ENCODE data around the gene RFK. TPM values are rescaled to one million over a fixed set of nuclear protein-coding genes. Genes with fewer than 3 reads are reported as not detected.

The RFK gene
- total RNA-seq, 1 experiment from 2014 or later = 68.8 TPM

DNA sequence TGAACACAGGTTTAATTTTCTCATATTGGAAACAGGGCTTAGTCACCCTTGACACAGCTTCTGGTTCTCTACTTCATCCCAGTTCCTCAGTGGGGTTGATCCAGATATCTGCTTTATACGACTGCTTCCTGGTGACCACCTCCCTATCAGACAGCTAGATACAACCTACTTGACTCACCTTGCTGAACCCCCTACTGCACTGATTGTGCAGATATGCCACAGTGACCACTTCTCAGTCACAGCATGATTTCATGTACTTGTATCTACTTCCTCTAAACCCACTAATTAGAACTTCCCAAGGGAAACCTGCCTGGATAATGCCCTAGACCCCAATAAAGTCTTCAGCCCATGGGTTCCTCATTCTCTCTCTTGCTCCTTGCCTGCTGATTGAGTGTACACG, 18.4 kb upstream of the RFK start:
- DNase-seq (ENCODE audit: low spot score) = no peak

DNA sequence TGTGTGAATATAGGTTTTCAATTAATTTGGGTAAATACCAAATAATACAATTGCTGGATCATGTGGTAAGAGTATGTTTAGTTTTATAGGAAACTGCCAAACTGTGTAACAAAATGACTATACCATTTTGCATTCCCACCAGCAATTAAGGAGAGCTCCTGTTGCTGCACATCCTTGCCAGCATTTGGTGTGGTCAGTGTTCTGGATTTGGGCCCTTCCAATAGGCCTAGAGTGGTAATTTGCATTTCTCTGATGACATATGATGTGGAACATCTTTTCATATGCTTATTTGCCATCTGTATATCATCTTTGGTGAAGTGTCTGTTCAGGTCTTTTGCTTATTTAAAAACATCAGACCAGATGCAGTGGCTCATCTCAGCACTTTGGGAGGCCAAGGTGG, 11.6 kb upstream of the RFK start:
- no peak for DNase-seq (ENCODE audit: low spot score)

DNA sequence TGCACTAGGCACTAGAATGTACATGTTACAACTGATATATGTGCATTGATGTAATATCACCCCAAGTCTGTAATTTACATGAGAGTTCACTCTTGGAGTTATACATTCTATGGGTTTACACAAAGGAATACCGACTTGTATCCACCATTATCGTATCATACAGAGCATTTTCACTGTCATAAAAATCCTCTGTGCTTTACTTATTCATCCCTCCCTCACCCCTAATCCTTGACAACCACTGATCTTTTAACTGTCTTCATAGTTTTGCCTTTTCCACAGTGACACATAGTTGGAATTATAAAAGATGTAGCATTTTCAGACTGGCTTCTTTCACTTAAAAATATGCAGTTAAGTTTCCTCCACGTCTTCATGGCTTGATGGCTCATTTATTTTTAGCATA, 11.1 kb upstream of the RFK start:
- no peak for DNase-seq (ENCODE audit: low spot score)

DNA sequence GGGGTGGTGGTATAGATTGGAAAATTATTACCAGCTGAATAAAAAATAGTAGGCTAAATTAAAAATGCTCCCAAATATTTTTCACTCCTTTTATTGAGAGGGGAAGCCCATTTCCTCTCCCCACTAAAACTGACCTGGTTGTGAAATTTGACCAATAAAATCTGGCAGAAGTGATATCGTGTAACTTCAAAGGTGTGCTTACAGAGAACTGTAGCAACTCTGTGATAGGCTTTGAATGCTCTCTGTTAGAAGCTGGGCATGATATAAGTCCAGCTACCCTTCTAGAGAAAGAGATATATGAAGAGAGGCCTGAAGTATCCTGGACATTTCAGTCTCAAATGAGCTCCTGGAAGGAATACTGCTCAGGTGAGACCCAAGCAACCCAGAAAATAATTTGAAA, 10.2 kb upstream of the RFK start:
- DNase-seq (ENCODE audit: low spot score) = no peak

DNA sequence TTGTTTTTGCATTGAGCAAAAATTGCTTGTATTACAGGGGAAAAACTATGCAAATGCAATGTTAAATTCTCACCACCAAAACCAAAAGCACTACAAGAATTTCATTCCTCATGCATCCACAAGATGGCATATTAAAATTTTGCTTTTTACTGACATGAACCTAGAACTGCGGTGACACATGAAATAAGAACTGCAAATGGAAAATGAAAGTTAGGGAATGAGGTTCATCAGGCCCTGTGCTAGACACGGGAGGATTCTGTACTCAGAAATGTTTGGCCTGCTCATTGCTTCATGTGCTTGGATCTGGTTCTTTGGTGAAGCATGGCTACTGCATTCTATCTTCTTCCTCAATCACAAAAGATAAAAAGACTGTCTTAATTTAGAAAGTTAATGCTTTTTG, 9.1 kb upstream of the RFK start:
- DNase-seq (ENCODE audit: low spot score) = peak; percentile 80

DNA sequence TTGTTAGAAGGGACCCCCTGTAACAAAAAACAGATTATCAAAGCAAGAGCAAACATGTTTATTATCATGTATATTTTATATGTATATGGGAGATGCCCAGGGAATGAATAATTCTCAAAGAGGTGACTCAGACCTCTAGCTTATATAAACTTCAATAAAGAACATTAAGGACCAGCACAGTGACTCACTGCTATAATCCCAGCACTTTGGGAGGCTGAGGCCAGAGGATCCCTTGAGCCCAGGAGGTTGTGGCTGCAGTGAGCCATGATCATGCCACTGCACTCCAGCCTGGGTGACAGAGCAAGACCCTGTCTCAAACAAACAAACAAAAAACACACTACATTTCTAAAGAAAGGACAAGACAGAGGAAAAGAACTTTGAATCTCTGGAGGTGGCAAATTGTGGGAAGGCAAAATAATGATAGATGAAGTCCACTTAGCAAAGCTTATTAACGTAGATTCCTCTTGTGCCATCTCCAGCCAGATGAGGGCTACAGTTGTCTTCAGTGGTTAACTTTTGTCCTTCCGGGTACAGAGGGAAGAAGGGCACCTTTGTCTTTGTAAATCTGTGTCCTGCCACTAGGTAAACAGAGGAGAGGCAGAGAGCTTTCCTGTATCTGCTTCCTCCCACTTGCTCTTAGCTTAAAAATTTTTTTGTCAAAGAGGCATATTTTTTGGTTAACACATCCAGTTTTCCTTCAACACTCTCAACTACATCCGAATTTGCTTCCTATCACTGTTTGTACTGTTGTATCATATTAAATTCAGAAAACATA, 7.5 kb upstream of the RFK start:
- DNase-seq (ENCODE audit: low spot score) = no peak

DNA sequence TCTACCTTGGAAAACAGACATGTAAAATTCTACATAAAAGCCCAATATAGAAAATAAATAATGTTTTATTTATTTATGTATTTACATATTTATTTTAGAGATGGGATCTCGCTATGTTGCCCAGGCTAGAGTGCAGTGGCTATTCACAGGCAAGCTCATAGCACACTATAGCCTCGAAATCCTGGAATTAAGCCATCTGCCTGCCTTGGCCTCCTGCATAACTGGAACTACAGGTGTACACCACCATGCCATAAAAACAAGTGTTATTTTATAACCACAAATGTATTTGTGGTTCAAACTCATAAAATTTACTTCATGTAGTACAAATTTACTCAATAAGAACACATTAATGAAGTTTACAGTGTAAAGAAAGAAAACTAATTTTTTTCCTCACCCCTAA, 7.0 kb upstream of the RFK start:
- no peak for DNase-seq (ENCODE audit: low spot score)

DNA sequence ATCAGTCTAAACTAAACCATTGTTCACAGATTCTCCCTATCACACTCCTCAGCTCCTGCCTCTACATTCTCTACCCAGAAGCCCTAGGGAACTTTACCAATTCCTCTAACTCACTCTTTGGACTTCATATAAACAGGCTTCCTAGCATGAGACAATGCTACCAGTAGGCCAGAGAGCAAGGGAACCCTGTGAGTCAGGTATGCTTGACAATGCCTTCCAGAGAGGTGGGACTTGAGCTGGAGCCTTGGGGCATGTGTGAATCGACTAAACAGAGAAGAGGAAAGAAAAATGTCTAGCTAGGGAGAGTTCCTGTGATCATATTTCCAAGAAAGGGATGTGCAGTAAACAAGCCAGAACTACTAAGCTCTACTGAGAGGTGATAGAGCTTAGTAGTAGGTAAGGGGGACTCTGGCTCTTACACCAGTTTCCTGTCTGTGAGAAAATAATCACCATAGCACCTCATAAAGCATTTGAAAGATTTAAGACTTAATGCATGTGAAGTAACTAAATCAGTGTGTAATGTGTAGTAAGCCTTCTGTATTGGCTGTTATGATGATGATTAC, 6.4 kb upstream of the RFK start:
- DNase-seq (ENCODE audit: low spot score) = no peak

DNA sequence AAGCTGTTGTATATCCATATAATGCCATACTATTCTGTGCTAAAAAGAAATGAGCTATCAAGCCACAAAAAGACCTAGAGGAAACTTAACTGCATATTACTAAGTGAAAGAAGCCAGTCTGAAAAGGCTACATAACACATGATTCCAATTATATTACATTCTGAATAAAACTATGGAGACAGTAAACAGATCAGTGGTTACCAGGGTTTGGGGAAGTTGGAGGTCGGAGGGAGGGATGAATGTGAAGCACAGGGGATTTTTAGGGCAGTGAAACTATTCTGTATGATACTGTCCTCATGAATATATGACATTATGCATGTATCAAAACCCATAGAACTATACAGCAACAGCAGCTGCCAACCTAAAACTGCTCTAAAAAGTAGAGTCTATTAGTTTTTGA, 5.6 kb upstream of the RFK start:
- no peak for DNase-seq (ENCODE audit: low spot score)

DNA sequence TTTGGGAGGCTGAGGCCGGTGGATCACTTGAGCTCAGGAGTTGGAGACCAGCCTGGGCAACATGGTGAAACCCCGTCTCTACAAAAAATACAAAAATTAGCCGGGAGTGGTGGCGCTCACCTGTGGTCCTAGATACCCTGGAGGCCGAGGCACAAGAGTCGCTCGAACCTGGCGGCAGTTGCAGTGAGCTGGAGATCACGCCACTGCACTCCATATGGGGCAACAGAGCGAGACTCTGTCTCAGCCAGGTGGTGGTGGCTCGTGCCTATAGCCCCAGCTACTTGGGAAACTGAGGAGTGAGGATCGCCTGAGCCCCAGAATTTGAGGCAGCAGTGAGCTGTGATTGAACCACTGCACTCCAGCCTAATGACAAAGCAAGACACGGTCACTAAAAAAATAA, 2.4 kb upstream of the RFK start:
- DNase-seq (ENCODE audit: low spot score) = no peak

DNA sequence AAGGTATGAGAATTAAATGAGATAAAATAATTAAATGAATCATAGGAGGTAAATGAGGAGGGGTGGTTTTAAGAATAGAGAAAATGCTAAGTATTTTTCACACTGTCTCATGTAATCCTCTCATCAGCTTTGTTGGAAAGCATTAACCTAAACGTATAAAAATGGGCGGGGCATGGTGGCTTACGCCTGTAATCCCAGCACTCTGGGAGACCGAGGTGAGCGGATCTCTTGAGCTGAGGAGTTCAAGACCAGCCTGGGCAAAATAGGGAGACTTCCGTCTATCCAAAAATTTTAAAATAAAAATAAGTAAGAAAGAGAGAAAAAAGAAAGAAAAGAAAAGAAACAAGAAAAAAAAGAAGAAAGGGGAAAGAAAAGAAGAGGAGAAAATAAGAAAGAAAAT, 1.9 kb upstream of the RFK start:
- DNase-seq (ENCODE audit: low spot score) = no peak

DNA sequence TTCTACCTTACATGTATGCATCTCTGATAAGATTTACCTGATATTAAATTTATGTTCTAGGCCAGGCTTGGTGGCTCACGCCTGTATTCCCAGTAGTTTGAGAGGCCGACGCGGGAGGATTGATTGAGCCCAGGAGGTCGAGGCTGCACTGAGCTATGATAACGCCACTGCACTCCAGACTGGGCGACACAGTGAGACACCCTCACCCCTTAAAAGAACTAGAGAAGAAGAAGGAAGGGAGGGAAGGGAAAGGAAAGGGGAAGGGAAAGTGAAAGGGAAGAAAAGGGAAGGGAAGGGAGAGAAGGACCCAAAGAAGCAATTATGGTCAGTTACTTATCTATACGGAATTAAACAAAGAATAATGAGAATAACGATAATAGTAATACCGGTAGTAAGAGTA, 1.2 kb upstream of the RFK start:
- no peak for DNase-seq (ENCODE audit: low spot score)

DNA sequence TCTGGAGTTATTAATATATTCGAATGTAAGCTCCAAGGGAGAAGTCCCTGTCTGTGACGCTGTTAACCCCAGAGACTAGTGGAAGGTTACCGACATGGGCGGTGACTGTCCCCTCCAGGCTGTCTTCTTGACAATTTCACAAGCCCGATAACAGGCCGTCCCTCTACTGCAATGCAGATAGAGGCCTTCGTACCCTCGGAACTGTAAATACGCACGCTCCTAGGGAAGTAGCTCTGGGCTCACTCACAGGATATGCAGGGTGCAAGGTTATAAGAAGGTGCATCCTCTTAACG, 680 bp upstream of the RFK start:
- peak; percentile 56 for DNase-seq (ENCODE audit: low spot score)

DNA sequence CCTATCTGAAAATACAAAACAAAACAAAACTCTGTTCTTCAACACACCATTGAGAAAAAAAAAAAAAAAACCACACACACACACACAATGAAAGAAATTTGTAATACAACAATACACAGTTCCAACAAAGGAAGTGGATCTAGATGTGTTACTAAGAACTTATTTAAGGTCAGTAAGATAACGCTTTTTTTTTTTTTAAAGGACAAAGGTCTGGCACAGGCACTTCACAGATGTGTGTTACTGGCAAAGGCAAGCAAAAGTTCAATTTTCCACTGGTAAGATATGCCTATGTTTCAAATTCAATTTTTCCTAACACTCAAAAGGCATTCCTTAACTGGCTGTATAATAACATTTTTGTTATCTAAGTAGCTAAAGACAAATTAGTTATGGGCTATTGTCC, 3.6 kb downstream of the RFK start:
- no peak for DNase-seq (ENCODE audit: low spot score)

DNA sequence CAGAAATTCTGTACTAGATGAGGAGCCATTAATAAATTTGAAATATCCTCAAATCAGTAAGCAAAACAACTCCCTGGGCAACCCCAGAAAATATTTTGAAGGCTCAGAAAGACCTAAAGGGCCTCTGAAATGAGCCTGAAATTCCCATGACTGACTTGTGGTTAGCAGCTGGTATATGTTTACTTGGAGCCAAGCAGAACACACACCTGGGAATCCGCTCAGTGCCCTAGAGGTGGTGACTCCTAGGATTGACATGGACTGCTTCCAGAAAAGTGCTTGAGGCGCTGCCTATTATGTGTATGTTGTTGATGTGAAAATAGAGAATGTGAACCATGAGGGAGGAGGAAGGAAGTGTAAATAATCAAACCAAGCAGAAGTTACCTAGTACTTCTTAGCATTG, 14.7 kb downstream of the RFK start:
- no peak for DNase-seq (ENCODE audit: low spot score)

DNA sequence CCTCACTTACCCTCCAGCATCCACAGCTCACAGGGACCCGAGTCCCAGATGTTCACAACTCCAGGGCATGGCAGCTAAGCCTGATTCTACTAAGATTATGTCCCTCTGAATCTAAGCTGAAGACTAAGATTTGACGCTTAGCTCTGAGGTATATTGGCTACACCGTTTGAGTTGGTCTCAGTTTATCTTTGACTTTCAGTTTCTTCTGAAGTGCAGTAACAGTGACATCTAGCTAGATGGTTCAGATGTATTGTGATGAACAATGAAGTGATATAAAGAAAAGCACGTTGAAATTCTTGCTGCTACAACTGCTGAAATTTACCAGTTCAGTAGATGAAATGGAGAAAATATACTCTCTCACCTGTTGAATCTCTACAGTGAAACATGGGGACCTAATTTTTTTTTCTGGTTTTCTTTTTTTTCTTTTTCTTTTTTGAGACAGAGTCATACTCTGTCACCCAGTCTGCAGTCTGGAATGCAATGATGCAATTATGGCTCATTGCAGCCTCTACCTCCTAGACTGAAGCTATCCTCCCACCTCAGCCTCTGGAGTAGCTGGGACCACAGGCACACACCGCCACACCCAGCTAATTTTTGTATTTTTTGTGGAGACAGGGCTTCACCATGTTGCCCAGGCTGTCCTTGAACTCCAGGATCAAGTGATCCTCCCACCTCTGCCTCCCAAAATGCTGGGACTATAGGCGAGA, 15.7 kb downstream of the RFK start:
- no peak for DNase-seq (ENCODE audit: low spot score)

DNA sequence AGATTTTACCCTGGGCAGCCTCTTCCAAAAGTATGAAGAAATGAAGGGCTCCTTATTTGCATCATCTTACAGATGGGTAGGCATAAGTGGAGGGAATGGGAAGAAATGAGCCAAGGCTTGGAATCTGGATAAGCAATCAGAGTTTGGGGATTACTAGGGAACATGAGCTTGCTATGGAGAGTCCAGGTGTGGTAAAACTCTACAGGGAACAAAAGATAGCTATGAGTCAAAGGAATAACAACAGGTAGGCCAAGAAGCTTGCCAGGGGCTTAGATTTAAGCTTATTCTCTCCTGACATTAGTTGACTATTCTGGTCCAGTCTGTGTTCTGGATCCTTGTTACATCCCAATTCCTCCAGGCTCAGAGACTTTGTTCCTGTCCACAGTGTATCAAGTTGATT, 16.4 kb downstream of the RFK start:
- no peak for DNase-seq (ENCODE audit: low spot score)

DNA sequence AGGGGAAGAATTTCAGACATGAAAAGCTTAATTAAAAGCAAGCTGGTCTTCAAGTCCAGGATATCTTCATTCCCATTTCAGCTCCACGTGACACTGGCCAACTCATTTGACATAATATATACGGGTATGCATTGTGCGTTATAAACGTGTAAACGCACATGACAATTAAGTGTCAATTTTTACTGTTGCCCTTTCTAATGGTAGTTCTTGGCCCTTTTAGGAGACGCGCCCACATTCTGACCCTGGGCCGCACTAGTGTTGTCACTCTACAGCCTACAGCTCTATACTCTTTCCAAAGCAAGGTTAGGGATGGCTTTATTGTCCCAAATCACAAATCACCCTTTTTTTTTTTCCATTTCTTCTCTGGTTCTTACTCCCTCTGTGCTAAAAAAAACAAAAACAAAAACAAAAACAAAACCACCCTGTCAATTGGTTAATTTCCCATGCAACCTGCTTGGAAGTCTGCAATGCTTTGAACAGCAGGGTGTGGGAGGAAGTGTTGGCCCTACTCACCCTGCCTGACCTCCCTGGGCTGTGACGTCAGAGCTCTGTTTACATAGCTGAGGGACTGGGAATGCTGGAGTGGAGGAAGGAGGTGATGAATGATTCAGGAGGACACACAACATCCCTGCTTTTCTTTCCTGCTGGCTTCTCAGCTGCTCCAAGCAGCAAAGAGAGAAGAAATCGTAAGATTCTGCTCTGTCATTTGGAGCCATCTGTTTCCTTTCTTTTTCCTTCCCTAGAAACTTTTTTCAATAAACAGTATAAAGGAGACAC, 19.3 kb downstream of the RFK start:
- peak; percentile 96 for DNase-seq (ENCODE audit: low spot score)

DNA sequence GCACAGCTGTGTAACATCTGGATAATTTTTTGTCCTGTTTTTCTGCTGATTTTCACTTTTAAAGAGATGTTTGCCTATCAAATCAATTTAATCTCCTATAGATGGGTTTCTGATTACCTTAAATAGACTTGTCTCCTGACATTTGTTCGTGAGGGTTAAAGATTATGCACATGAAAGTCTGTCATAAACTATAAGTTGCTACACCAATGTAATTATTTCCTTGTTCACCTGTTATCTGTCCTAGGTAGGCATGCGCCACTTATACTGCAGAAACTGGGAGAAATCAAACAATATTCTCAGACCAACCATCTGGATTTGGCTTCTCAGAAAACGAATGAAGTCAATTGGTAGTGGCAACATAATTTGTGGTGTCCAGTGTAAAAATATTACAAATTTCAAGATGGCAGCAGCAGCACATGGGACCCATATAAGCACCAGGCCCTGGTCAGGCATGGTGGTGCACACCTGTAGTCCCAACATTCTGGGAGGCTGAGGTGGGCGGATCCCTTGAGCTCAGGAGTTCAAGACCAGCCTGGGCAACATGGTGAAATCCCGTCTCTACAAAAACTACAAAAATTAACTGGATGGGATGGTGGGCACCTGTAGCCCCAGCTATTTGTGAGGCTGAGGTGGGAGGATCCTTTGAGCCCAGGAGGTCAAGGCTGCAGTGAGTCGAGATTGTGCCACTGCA, 20.3 kb downstream of the RFK start:
- no peak for DNase-seq (ENCODE audit: low spot score)

DNA sequence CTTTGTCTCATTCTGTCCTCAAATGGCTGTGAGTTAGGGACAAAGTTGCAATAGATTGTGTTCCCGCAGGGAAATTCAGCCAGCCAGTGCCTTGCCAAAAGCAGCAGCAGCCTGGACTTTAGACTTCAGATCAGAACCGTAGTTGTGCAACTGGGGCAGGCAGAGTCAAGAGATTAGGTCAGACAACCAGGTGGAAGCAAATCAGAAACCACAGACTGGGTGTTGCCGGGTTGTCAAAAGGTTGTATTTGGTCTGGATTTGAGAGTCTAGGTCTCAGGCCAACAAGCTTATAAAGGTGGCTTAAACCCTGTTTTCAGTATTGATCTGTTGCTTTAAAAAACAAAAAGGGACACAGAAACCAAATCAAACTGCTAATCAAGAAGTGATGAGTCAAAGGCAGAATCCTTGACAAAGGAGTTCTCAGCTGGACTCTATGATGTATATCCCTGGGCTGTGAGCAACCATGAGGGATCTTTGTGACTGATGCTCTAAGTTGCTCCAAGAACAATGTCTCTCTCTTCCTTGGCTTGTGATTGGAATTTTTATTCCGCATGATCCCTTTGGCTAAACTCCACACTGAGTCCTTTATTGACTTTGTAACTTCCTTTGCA, 20.9 kb downstream of the RFK start:
- DNase-seq (ENCODE audit: low spot score) = no peak

DNA sequence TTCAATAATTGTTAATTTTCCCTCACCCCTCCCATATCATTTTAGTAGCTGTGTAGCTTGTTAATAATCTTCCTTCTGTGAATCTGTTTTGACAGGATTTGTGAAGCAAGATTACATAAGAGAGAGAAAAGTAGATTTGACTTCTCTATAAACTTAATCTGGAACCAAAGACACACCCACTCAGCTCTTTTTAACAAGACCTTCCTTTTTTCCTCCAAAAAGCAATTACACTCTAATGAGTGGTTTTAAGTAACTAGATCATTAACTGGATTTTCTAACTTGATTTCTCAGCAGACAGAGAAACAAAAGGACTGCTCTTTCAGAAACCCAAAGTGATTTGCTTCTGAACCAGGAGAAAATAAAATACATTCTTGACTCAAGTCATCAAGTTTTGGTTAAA, 21.9 kb downstream of the RFK start:
- no peak for DNase-seq (ENCODE audit: low spot score)

DNA sequence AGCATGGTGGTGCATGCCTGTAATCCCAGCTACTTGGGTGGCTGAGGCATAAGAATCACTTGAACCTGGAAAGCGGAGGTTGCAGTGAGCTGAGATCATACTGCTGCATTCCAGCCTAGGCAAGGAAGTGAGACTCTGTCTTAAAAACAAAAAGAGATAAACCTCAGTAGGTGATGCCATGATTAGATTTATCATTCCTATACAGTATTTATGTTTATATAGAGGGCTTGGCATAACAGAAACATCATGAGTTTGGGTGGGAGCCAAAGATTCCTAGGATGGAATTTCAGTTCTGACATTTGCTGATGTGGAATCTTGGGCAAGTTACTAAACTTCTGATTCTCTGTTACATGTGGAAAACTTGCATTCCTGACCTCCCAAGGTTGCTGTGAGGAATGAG, 22.3 kb downstream of the RFK start:
- peak; percentile 65 for DNase-seq (ENCODE audit: low spot score)

Measured in A172 (cell line).